Endothelial cell of umbilical vein (primary cell): ENCODE measurements around the gene SCN1B.

Experiments used
- CTCF ChIP-seq, 2 donors: IDR thresholded peaks; 1 replicate in 1 of 2; 2 replicates in 1 of 2; pipeline ENCODE4 v1.5.1; 2011; ENCODE audit warnings: low read length in 2 of 2, mild to moderate bottlenecking in 2 of 2, moderate library complexity in 2 of 2, control low read depth in 1 of 2, inconsistent platforms in 1 of 2, low read depth in 1 of 2; ENCODE audit not compliant: insufficient read depth in 1 of 2; ENCODE audit errors: extremely low read depth in 1 of 2
- MYC ChIP-seq: IDR thresholded peaks from one replicate; pipeline ENCODE4 v1.6.1; 2011; ENCODE audit warnings: mild to moderate bottlenecking, low read depth, low read length

- TF ChIP-seq CTCF (IDR thresholded peaks at IDR 0.05; ENCODE audit: extremely low read depth in 1 of 2, insufficient read depth in 1 of 2, low read depth in 1 of 2, low read length in 2 of 2) (no peak), MYC (no peak)
Measured at GRCh38 chr19:35040826-35041547, 10.7 kb downstream of the SCN1B start.
